HUES48 (cell line): ENCODE data around the gene EYA4.

Experiments
- H3K27ac ChIP-seq: one replicate; pipeline ENCODE4 v1.7.0; 2013; ENCODE audit warnings: low read depth, low read length, inconsistent platforms
- H3K27me3 ChIP-seq: 2 replicates; pipeline ENCODE4 v1.6.1; 2013; ENCODE audit warnings: mild to moderate bottlenecking, low read length; ENCODE audit not compliant: control insufficient read depth, insufficient read depth
- H3K36me3 ChIP-seq: 2 replicates; pipeline ENCODE4 v1.6.1; 2013; ENCODE audit warnings: low read length; ENCODE audit not compliant: control insufficient read depth, insufficient read depth
- H3K4me1 ChIP-seq: 2 replicates; pipeline ENCODE4 v1.6.1; 2013; ENCODE audit warnings: mild to moderate bottlenecking, low read length; ENCODE audit not compliant: control insufficient read depth, insufficient read depth
- H3K4me3 ChIP-seq: 2 replicates; pipeline ENCODE4 v1.5.1; 2013; ENCODE audit warnings: mild to moderate bottlenecking, low read depth, low read length
- H3K9ac ChIP-seq: 2 replicates; pipeline ENCODE4 v1.6.1; 2013; ENCODE audit warnings: mild to moderate bottlenecking, low read depth, low read length, moderate library complexity
- H3K9me3 ChIP-seq: 2 replicates; pipeline ENCODE4 v1.6.1; 2013; ENCODE audit warnings: low read length; ENCODE audit not compliant: control insufficient read depth, insufficient read depth

The EYA4 gene

GRCh38 chr6:133241086-133241900 is at the start of gene EYA4:
Gene EYA4 (plus strand): TSS chr6:133241357. CDS start chr6:133274781, 33,424 bp downstream.
- H3K4me3 ChIP-seq = peak within 1 kb of the TSS; percentile 65
- peaks cover 76% of the 10 kb centered on the region for H3K27me3 ChIP-seq
- H3K36me3 ChIP-seq = no peaks in the 10 kb centered on the region
- no peaks in the 10 kb centered on the region for H3K9me3 ChIP-seq
- peaks cover 23% of the 10 kb centered on the region for H3K4me1 ChIP-seq
- H3K27ac ChIP-seq = no peak within 1 kb of the TSS
- no peak within 1 kb of the TSS for H3K9ac ChIP-seq

GRCh38 chr6:133193396-133193795 is 47.8 kb upstream of the EYA4 start:
- Histone ChIP-seq H3K36me3 (no peaks in the 10 kb centered on the region), H3K4me3 (no peak overlapping the region), H3K9me3 (no peaks in the 10 kb centered on the region), H3K27ac (no peak overlapping the region), H3K4me1 (peaks cover 15% of the 10 kb centered on the region), H3K9ac (no peak overlapping the region), H3K27me3 (no peaks in the 10 kb centered on the region)

GRCh38 chr6:133198725-133199124 is 42.4 kb upstream of the EYA4 start:
- H3K36me3 ChIP-seq = no peaks in the 10 kb centered on the region
- no peak overlapping the region for H3K27ac ChIP-seq
- H3K4me1 ChIP-seq = no peaks in the 10 kb centered on the region
- H3K9me3 ChIP-seq = no peaks in the 10 kb centered on the region
- no peak overlapping the region for H3K4me3 ChIP-seq
- no peaks in the 10 kb centered on the region for H3K27me3 ChIP-seq
- H3K9ac ChIP-seq = no peak overlapping the region

- H3K4me3 ChIP-seq = no peak overlapping the region
Measured at GRCh38 chr6:133201231-133201630, 39.9 kb upstream of the EYA4 start.

GRCh38 chr6:133202610-133203343 is 38.4 kb upstream of the EYA4 start:
- Histone ChIP-seq H3K4me3 (no peak overlapping the region), H3K9ac (no peak overlapping the region), H3K36me3 (no peaks in the 10 kb centered on the region), H3K4me1 (no peaks in the 10 kb centered on the region), H3K9me3 (no peaks in the 10 kb centered on the region), H3K27me3 (no peaks in the 10 kb centered on the region), H3K27ac (no peak overlapping the region)

More at GRCh38 chr6:133201231-133201630, 39.9 kb upstream of the EYA4 start:
- Histone ChIP-seq H3K9me3 (no peaks in the 10 kb centered on the region), H3K4me1 (no peaks in the 10 kb centered on the region), H3K9ac (no peak overlapping the region), H3K27ac (no peak overlapping the region), H3K27me3 (no peaks in the 10 kb centered on the region), H3K36me3 (no peaks in the 10 kb centered on the region)

GRCh38 chr6:133203344-133203697 is 37.8 kb upstream of the EYA4 start:
- Histone ChIP-seq H3K4me3 (no peak overlapping the region), H3K27me3 (no peaks in the 10 kb centered on the region), H3K9me3 (no peaks in the 10 kb centered on the region), H3K9ac (no peak overlapping the region), H3K27ac (no peak overlapping the region), H3K36me3 (no peaks in the 10 kb centered on the region), H3K4me1 (no peaks in the 10 kb centered on the region)

- H3K36me3 ChIP-seq = no peaks in the 10 kb centered on the region
- no peak overlapping the region for H3K4me3 ChIP-seq
- H3K9ac ChIP-seq = no peak overlapping the region
- H3K27me3 ChIP-seq = no peaks in the 10 kb centered on the region
- H3K27ac ChIP-seq = no peak overlapping the region
- H3K9me3 ChIP-seq = no peaks in the 10 kb centered on the region
- H3K4me1 ChIP-seq = no peaks in the 10 kb centered on the region
Measured at GRCh38 chr6:133205304-133205703, 35.9 kb upstream of the EYA4 start.

- no peak overlapping the region for H3K27ac ChIP-seq
Measured at GRCh38 chr6:133206942-133207341, 34.2 kb upstream of the EYA4 start.

GRCh38 chr6:133207754-133208153 is 33.4 kb upstream of the EYA4 start:
- no peak overlapping the region for H3K4me3 ChIP-seq
- no peaks in the 10 kb centered on the region for H3K27me3 ChIP-seq
- H3K9me3 ChIP-seq = no peaks in the 10 kb centered on the region
- H3K27ac ChIP-seq = no peak overlapping the region
- H3K4me1 ChIP-seq = no peaks in the 10 kb centered on the region
- H3K36me3 ChIP-seq = no peaks in the 10 kb centered on the region
- no peak overlapping the region for H3K9ac ChIP-seq

More at GRCh38 chr6:133206942-133207341, 34.2 kb upstream of the EYA4 start:
- Histone ChIP-seq H3K9ac (no peak overlapping the region), H3K36me3 (no peaks in the 10 kb centered on the region), H3K4me3 (no peak overlapping the region), H3K27me3 (no peaks in the 10 kb centered on the region), H3K9me3 (no peaks in the 10 kb centered on the region), H3K4me1 (no peaks in the 10 kb centered on the region)

GRCh38 chr6:133208183-133208755 is 32.9 kb upstream of the EYA4 start:
- Histone ChIP-seq H3K9ac (no peak overlapping the region), H3K27ac (no peak overlapping the region), H3K4me1 (no peaks in the 10 kb centered on the region), H3K9me3 (no peaks in the 10 kb centered on the region), H3K27me3 (no peaks in the 10 kb centered on the region), H3K4me3 (no peak overlapping the region), H3K36me3 (no peaks in the 10 kb centered on the region)

- Histone ChIP-seq H3K27me3 (no peaks in the 10 kb centered on the region), H3K4me1 (no peaks in the 10 kb centered on the region), H3K36me3 (no peaks in the 10 kb centered on the region), H3K27ac (no peak overlapping the region), H3K4me3 (no peak overlapping the region), H3K9ac (no peak overlapping the region), H3K9me3 (peaks cover 8% of the 10 kb centered on the region; the same call in 1 of the 2 replicates)
Measured at GRCh38 chr6:133214267-133214666, 26.9 kb upstream of the EYA4 start.
